Endothelial cell (in vitro differentiated cells): ENCODE data around the gene LYRM7. TPM values are rescaled to one million over a fixed set of nuclear protein-coding genes. Genes with fewer than 3 reads are reported as not detected.
"Not testable (repeated sequence)": the region's sequence is repeated elsewhere in the genome, so short reads cannot be mapped to it uniquely, and the experiment has no call there.

ENCODE experiments used
- DNase-seq: peaks from one replicate; pipeline ENCODE4 v3.0.0; 2021; ENCODE audit warnings: low spot score
- H3K27ac Mint-ChIP-seq: one replicate; pipeline ENCODE4 v1.8.0; 2021; ENCODE audit warnings: mixed read lengths, inconsistent platforms; ENCODE audit not compliant: unreplicated experiment
- H3K27me3 Mint-ChIP-seq: one replicate; pipeline ENCODE4 v1.8.0; 2021; ENCODE audit warnings: mild to moderate bottlenecking, moderate library complexity, mixed read lengths, inconsistent platforms; ENCODE audit not compliant: unreplicated experiment
- H3K36me3 Mint-ChIP-seq: one replicate; pipeline ENCODE4 v1.8.0; 2021; ENCODE audit warnings: mild to moderate bottlenecking, low read depth, mixed read lengths, inconsistent platforms; ENCODE audit not compliant: unreplicated experiment
- H3K4me1 Mint-ChIP-seq: one replicate; pipeline ENCODE4 v1.8.0; 2021; ENCODE audit warnings: mild to moderate bottlenecking, mixed read lengths, inconsistent platforms; ENCODE audit not compliant: unreplicated experiment
- H3K4me3 Mint-ChIP-seq: one replicate; pipeline ENCODE4 v1.8.0; 2021; ENCODE audit warnings: mild to moderate bottlenecking, mixed read lengths, inconsistent platforms; ENCODE audit not compliant: unreplicated experiment
- H3K9me3 Mint-ChIP-seq: one replicate; pipeline ENCODE4 v1.8.0; 2021; ENCODE audit warnings: mixed read lengths, inconsistent platforms; ENCODE audit not compliant: unreplicated experiment
- CTCF ChIP-seq: fragments of 200-600 bp; sonication (generic); IDR thresholded peaks from one replicate; pipeline ENCODE4 v1.5.0; 2021; ENCODE audit warnings: antibody characterized with exemption; ENCODE audit not compliant: unreplicated experiment
- total RNA-seq: library from RNA; stranded (reverse); fragmentation: NEBNext Ultra II Directional; extraction: Animal tissue kit (Norgen Biotek cat#: 25700); gene quantifications from one replicate; pipeline ENCODE4 v1.2.1, GENCODE V29; 2021; ENCODE audit not compliant: unreplicated experiment

LYRM7 gene
- total RNA-seq, 1 donor from 2014 or later = 6.3 TPM

DNA sequence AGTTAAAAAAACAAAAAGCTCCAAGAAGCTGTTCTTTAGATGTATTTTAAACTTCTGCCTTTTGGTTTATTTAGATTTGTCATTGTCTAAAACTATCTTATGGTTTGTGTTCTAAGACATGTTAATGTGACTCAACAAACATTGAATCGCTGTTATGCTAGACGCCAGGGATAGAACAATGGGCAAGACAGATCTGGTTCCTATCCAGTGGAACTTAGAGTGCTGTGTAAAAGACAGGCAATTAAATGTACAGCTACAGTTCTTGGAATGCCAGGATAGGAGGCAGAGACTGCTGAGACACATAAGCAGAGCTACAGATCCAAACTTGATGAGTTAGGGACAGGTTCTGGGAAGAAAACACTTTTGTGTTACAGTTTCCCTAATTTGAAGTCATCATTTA, 22.4 kb downstream of the LYRM7 start:
- Mint-ChIP-seq H3K27me3 (no peaks in the 10 kb centered on the region), H3K9me3 (no peaks in the 10 kb centered on the region), H3K36me3 (no peaks in the 10 kb centered on the region), H3K27ac (no peak overlapping the region), H3K4me3 (no peak overlapping the region), H3K4me1 (no peaks in the 10 kb centered on the region)
- TF ChIP-seq CTCF = no peak
- DNase-seq = no peak

- not testable (repeated sequence) for H3K27me3 Mint-ChIP-seq, H3K4me3 Mint-ChIP-seq, H3K27ac Mint-ChIP-seq, H3K36me3 Mint-ChIP-seq, DNase-seq, H3K4me1 Mint-ChIP-seq, H3K9me3 Mint-ChIP-seq
Observed at GRCh38 chr5:131193897-131194296, 23.2 kb downstream of the LYRM7 start.

DNA sequence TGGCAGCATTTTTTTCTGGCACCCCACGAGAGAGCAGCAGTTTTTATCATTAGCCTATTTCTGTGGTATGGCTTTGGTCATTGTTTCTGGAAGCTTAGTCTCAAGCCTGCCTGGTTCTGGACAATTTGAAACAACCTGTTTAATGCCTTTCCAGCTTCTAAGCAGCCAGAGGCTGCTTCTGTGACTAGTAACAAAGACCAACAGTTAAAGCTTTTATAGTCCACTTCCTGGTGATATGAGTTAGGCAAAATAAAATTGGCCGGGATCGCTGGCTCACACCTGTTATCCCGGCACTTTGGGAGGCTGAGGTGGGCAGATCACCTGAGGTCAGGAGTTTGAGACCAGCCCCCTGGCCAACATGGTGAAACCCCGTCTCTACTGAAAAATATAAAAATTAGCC, 24.0 kb downstream of the LYRM7 start:
- no peak for DNase-seq
- Mint-ChIP-seq H3K27ac (no peak overlapping the region), H3K36me3 (no peaks in the 10 kb centered on the region), H3K9me3 (no peaks in the 10 kb centered on the region), H3K4me1 (no peaks in the 10 kb centered on the region), H3K27me3 (no peaks in the 10 kb centered on the region), H3K4me3 (no peak overlapping the region)
- no peak for TF ChIP-seq CTCF

DNA sequence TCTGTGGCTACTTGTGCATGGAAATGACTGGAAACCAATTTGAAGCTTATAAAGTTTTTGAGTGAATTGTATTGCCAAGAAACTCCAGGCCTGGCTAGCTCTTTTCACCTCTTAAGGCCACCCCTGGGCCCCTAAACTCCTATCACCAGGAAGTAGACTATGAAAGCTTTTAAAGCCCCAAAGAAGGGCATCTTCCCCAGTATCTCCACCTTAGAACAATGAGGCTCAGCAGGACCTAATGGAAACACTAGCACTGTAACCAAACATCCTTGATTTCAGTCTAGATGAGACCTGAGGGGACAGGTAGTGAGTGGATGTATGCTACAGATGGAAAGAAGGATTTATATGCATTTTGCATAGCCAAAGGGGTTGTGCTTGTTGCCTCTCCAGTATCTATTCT, 25.0 kb downstream of the LYRM7 start:
- no peak overlapping the region for H3K4me3 Mint-ChIP-seq
- H3K4me1 Mint-ChIP-seq = no peaks in the 10 kb centered on the region
- H3K36me3 Mint-ChIP-seq = no peaks in the 10 kb centered on the region
- no peak for DNase-seq
- TF ChIP-seq CTCF = no peak
- no peaks in the 10 kb centered on the region for H3K9me3 Mint-ChIP-seq
- no peaks in the 10 kb centered on the region for H3K27me3 Mint-ChIP-seq
- H3K27ac Mint-ChIP-seq = no peak overlapping the region

GRCh38 chr5:131196331-131196730, 25.6 kb downstream of the LYRM7 start:
- Mint-ChIP-seq H3K27ac (no peak overlapping the region), H3K9me3 (no peaks in the 10 kb centered on the region), H3K4me3 (no peak overlapping the region), H3K4me1 (no peaks in the 10 kb centered on the region), H3K27me3 (no peaks in the 10 kb centered on the region), H3K36me3 (no peaks in the 10 kb centered on the region)
- no peak for DNase-seq
- no peak for TF ChIP-seq CTCF

GRCh38 chr5:131198625-131199024, 27.9 kb downstream of the LYRM7 start:
- H3K9me3 Mint-ChIP-seq = no peaks in the 10 kb centered on the region
- no peaks in the 10 kb centered on the region for H3K27me3 Mint-ChIP-seq

More at GRCh38 chr5:131198625-131199024, 27.9 kb downstream of the LYRM7 start:
- TF ChIP-seq CTCF = no peak
- H3K36me3 Mint-ChIP-seq = no peaks in the 10 kb centered on the region
- no peak overlapping the region for H3K27ac Mint-ChIP-seq
- H3K4me3 Mint-ChIP-seq = no peak overlapping the region
- no peak for DNase-seq
- no peaks in the 10 kb centered on the region for H3K4me1 Mint-ChIP-seq
